ENCODE results near the gene MCM6. TPM values are rescaled to one million over a fixed set of nuclear protein-coding genes. Genes with fewer than 3 reads are reported as not detected.
A peak's percentile ranks its signal among the peaks of the same experiment; 100 is the strongest.
"Not testable (repeated sequence)": the region's sequence is repeated elsewhere in the genome, so short reads cannot be mapped to it uniquely, and the experiment has no call there.

MCM6 gene
- total and polyA plus RNA-seq, 3 experiments from 2014 or later, result 14.8 to 178 (median 175) TPM

GRCh38 chr2:135818937-135819610 lies 57.2 kb downstream of the MCM6 start:
- Mint-ChIP-seq H3K4me3 (peak overlapping the region in 4 of 7 donors; percentile 2 to 49 (median 14)), H3K27ac (no peak overlapping the region)
- CTCF ChIA-PET, result interaction anchor here (1.2 kb wide), 1 partner anchor 15 kb away, joined by 3 read pairs; no protein-coding TSS in a partner anchor

GRCh38 chr2:135817951-135818350 lies 58.3 kb downstream of the MCM6 start:
- CTCF ChIA-PET, result interaction anchor here (1.2 kb wide), 1 partner anchor 14 kb away, joined by 3 read pairs; no protein-coding TSS in a partner anchor
- Histone ChIP-seq H3K4me1 (ENCODE audit: insufficient read depth, low read length) (peaks cover 13% of the 10 kb centered on the region), H3K27ac (ENCODE audit: low read depth, low read length) (no peak overlapping the region), H3K4me3 (ENCODE audit: low read length) (no peak overlapping the region), H3K36me3 (ENCODE audit: insufficient read depth, low read length) (no peaks in the 10 kb centered on the region), H3K9me3 (ENCODE audit: low read length) (no peaks in the 10 kb centered on the region), H3K27me3 (ENCODE audit: insufficient read depth, low read length, poor library complexity, severe bottlenecking) (no peaks in the 10 kb centered on the region)
- peaks cover 0 to 7% of the 10 kb centered on the region in 2 donors for H3K27me3 Mint-ChIP-seq
- H3K9me3 Mint-ChIP-seq, result peaks cover 0 to 7% (median 3%) of the 10 kb centered on the region in 5 donors
- H3K4me3 Mint-ChIP-seq, result no peak overlapping the region
- no peak overlapping the region for H3K27ac Mint-ChIP-seq
- H3K4me1 Mint-ChIP-seq, result peaks cover 11 to 22% (median 22%) of the 10 kb centered on the region in 3 donors
- DNase-seq, result no peak
- POLR2A ChIA-PET, result no interaction called here
- H3K36me3 Mint-ChIP-seq, result peaks cover 0 to 11% (median 2%) of the 10 kb centered on the region in 3 donors

More at GRCh38 chr2:135818937-135819610, 57.2 kb downstream of the MCM6 start:
- POLR2A ChIA-PET, result no interaction called here
- H3K9me3 ChIP-seq (ENCODE audit: low read length), result no peaks in the 10 kb centered on the region
- Mint-ChIP-seq H3K4me1 (peaks cover 11 to 22% (median 22%) of the 10 kb centered on the region in 3 donors), H3K9me3 (peaks cover 0 to 11% (median 7%) of the 10 kb centered on the region in 5 donors), H3K36me3 (peaks cover 0 to 16% (median 4%) of the 10 kb centered on the region in 3 donors), H3K27me3 (peaks cover 0 to 7% of the 10 kb centered on the region in 2 donors)
- peaks cover 13% of the 10 kb centered on the region for H3K4me1 ChIP-seq (ENCODE audit: insufficient read depth, low read length)
- H3K36me3 ChIP-seq (ENCODE audit: insufficient read depth, low read length), result no peaks in the 10 kb centered on the region
- no peaks in the 10 kb centered on the region for H3K27me3 ChIP-seq (ENCODE audit: insufficient read depth, low read length, poor library complexity, severe bottlenecking)
- no peak overlapping the region for H3K27ac ChIP-seq (ENCODE audit: low read depth, low read length)
- no peak overlapping the region for H3K4me3 ChIP-seq (ENCODE audit: low read length)
- no peak for DNase-seq

GRCh38 chr2:135817466-135817865 lies 58.8 kb downstream of the MCM6 start:
- Histone ChIP-seq H3K9me3 (ENCODE audit: low read length) (no peaks in the 10 kb centered on the region), H3K4me1 (ENCODE audit: insufficient read depth, low read length) (peaks cover 13% of the 10 kb centered on the region), H3K36me3 (ENCODE audit: insufficient read depth, low read length) (no peaks in the 10 kb centered on the region), H3K4me3 (ENCODE audit: low read length) (no peak overlapping the region), H3K27ac (ENCODE audit: low read depth, low read length) (no peak overlapping the region), H3K27me3 (ENCODE audit: insufficient read depth, low read length, poor library complexity, severe bottlenecking) (no peaks in the 10 kb centered on the region)
- ChIA-PET CTCF (no interaction called here), POLR2A (no interaction called here)
- H3K27me3 Mint-ChIP-seq, result peaks cover 0 to 7% of the 10 kb centered on the region in 2 donors
- DNase-seq, result no peak
- no peak overlapping the region for H3K4me3 Mint-ChIP-seq
- H3K4me1 Mint-ChIP-seq, result peaks cover 11 to 22% (median 22%) of the 10 kb centered on the region in 3 donors
- peaks cover 0 to 7% (median 2%) of the 10 kb centered on the region in 3 donors for H3K36me3 Mint-ChIP-seq
- H3K27ac Mint-ChIP-seq, result no peak overlapping the region
- H3K9me3 Mint-ChIP-seq, result peaks cover 0 to 3% (median 0%) of the 10 kb centered on the region in 5 donors

- no peaks in the 10 kb centered on the region for H3K27me3 ChIP-seq (ENCODE audit: insufficient read depth, low read length, poor library complexity, severe bottlenecking)
- H3K4me1 ChIP-seq (ENCODE audit: insufficient read depth, low read length), result peaks cover 9% of the 10 kb centered on the region
- Mint-ChIP-seq H3K36me3 (no peaks in the 10 kb centered on the region), H3K4me3 (no peak overlapping the region), H3K9me3 (no peaks in the 10 kb centered on the region), H3K27me3 (peaks cover 0 to 3% of the 10 kb centered on the region in 2 donors), H3K27ac (peak overlapping the region in 1 of 8 donors; percentile 80), H3K4me1 (peaks cover 7 to 14% (median 13%) of the 10 kb centered on the region in 3 donors)
- H3K4me3 ChIP-seq (ENCODE audit: low read length), result no peak overlapping the region
- no peak for DNase-seq
- ChIA-PET POLR2A (interaction anchor here (0.6 kb wide), 1 partner anchor 28 kb away, joined by 3 read pairs; no protein-coding TSS in a partner anchor), CTCF (interaction anchor here (1.3 kb wide), 1 partner anchor 18 kb away, joined by 5 read pairs; no protein-coding TSS in a partner anchor)
- H3K36me3 ChIP-seq (ENCODE audit: insufficient read depth, low read length), result no peaks in the 10 kb centered on the region
- no peak overlapping the region for H3K27ac ChIP-seq (ENCODE audit: low read depth, low read length)
- no peaks in the 10 kb centered on the region for H3K9me3 ChIP-seq (ENCODE audit: low read length)
Observed at GRCh38 chr2:135815269-135815668, 61.0 kb downstream of the MCM6 start.

- no peaks in the 10 kb centered on the region for H3K27me3 ChIP-seq (ENCODE audit: insufficient read depth, low read length, poor library complexity, severe bottlenecking)
- CTCF ChIA-PET, result interaction anchor here (1.5 kb wide), 1 partner anchor 16 kb away, joined by 4 read pairs; no protein-coding TSS in a partner anchor
- no peak overlapping the region for H3K27ac ChIP-seq (ENCODE audit: low read depth, low read length)
- no peaks in the 10 kb centered on the region for H3K4me1 ChIP-seq (ENCODE audit: insufficient read depth, low read length)
- H3K36me3 Mint-ChIP-seq, result no peaks in the 10 kb centered on the region
- H3K9me3 ChIP-seq (ENCODE audit: low read length), result no peaks in the 10 kb centered on the region
- POLR2A ChIA-PET, result no interaction called here
- H3K4me1 Mint-ChIP-seq, result no peaks in the 10 kb centered on the region
- H3K9me3 Mint-ChIP-seq, result no peaks in the 10 kb centered on the region
- peaks cover 0 to 3% of the 10 kb centered on the region in 2 donors for H3K27me3 Mint-ChIP-seq
- no peak overlapping the region for H3K27ac Mint-ChIP-seq
- H3K36me3 ChIP-seq (ENCODE audit: insufficient read depth, low read length), result no peaks in the 10 kb centered on the region
- no peak for DNase-seq
- H3K4me3 Mint-ChIP-seq, result no peak overlapping the region
- no peak overlapping the region for H3K4me3 ChIP-seq (ENCODE audit: low read length)
Observed at GRCh38 chr2:135812907-135813511, 63.2 kb downstream of the MCM6 start.

GRCh38 chr2:135807874-135808273 lies 68.4 kb downstream of the MCM6 start:
- not testable (repeated sequence) for H3K27ac Mint-ChIP-seq

GRCh38 chr2:135803278-135803677 lies 73.0 kb downstream of the MCM6 start:
- ChIA-PET CTCF (interaction anchor here (1.6 kb wide), 1 partner anchor 15 kb away, joined by 3 read pairs; no protein-coding TSS in a partner anchor), POLR2A (no interaction called here)
- H3K4me3 Mint-ChIP-seq, result no peak overlapping the region
- DNase-seq, result no peak
- Histone ChIP-seq H3K4me1 (ENCODE audit: insufficient read depth, low read length) (no peaks in the 10 kb centered on the region), H3K9me3 (ENCODE audit: low read length) (no peaks in the 10 kb centered on the region), H3K4me3 (ENCODE audit: low read length) (no peak overlapping the region), H3K27me3 (ENCODE audit: insufficient read depth, low read length, poor library complexity, severe bottlenecking) (no peaks in the 10 kb centered on the region), H3K27ac (ENCODE audit: low read depth, low read length) (no peak overlapping the region), H3K36me3 (ENCODE audit: insufficient read depth, low read length) (no peaks in the 10 kb centered on the region)
- peaks cover 0 to 2% of the 10 kb centered on the region in 2 donors for H3K27me3 Mint-ChIP-seq
- no peaks in the 10 kb centered on the region for H3K4me1 Mint-ChIP-seq
- H3K36me3 Mint-ChIP-seq, result peaks cover 0 to 16% (median 0%) of the 10 kb centered on the region in 3 donors
- H3K9me3 Mint-ChIP-seq, result peaks cover 0 to 13% (median 12%) of the 10 kb centered on the region in 5 donors
- no peak overlapping the region for H3K27ac Mint-ChIP-seq

More at GRCh38 chr2:135807874-135808273, 68.4 kb downstream of the MCM6 start:
- H3K27me3 ChIP-seq (ENCODE audit: insufficient read depth, low read length, poor library complexity, severe bottlenecking); H3K36me3 ChIP-seq (ENCODE audit: insufficient read depth, low read length); H3K4me1 ChIP-seq (ENCODE audit: insufficient read depth, low read length); H3K9me3 ChIP-seq (ENCODE audit: low read length); H3K9me3 Mint-ChIP-seq; H3K27me3 Mint-ChIP-seq; H3K4me1 Mint-ChIP-seq; H3K4me3 Mint-ChIP-seq; DNase-seq; POLR2A ChIA-PET; H3K36me3 Mint-ChIP-seq; H3K27ac ChIP-seq (ENCODE audit: low read depth, low read length); H3K4me3 ChIP-seq (ENCODE audit: low read length): not testable (repeated sequence)
- CTCF ChIA-PET, result interaction anchor here (3.1 kb wide), 1 partner anchor 10 kb away, joined by 13 read pairs; no protein-coding TSS in a partner anchor

GRCh38 chr2:135802350-135802749 lies 73.9 kb downstream of the MCM6 start:
- POLR2A ChIA-PET, result no interaction called here
- Histone ChIP-seq H3K27me3 (ENCODE audit: insufficient read depth, low read length, poor library complexity, severe bottlenecking) (no peaks in the 10 kb centered on the region), H3K4me3 (ENCODE audit: low read length) (no peak overlapping the region), H3K9me3 (ENCODE audit: low read length) (no peaks in the 10 kb centered on the region), H3K4me1 (ENCODE audit: insufficient read depth, low read length) (peaks cover 5% of the 10 kb centered on the region), H3K36me3 (ENCODE audit: insufficient read depth, low read length) (no peaks in the 10 kb centered on the region), H3K27ac (ENCODE audit: low read depth, low read length) (no peak overlapping the region)
- DNase-seq, result no peak
- H3K36me3 Mint-ChIP-seq, result peaks cover 0 to 16% (median 0%) of the 10 kb centered on the region in 3 donors
- H3K4me3 Mint-ChIP-seq, result no peak overlapping the region
- CTCF ChIA-PET, result interaction anchor here (1.3 kb wide), 1 partner anchor 10 kb away, joined by 4 read pairs; no protein-coding TSS in a partner anchor
- H3K27me3 Mint-ChIP-seq, result peaks cover 0 to 2% of the 10 kb centered on the region in 2 donors
- peaks cover 0 to 13% (median 12%) of the 10 kb centered on the region in 5 donors for H3K9me3 Mint-ChIP-seq
- H3K4me1 Mint-ChIP-seq, result peaks cover 2 to 4% (median 4%) of the 10 kb centered on the region in 3 donors
- no peak overlapping the region for H3K27ac Mint-ChIP-seq
